NCI-H1105 treated with DMSO at 0.1 percent for 48 hours (cell line): ENCODE data around the gene LRP4.

Experiments used
- DNase-seq: peaks from one replicate; lab custom pipeline; 2025; lab: John Stamatoyannopoulos, UW

The LRP4 gene

DNA sequence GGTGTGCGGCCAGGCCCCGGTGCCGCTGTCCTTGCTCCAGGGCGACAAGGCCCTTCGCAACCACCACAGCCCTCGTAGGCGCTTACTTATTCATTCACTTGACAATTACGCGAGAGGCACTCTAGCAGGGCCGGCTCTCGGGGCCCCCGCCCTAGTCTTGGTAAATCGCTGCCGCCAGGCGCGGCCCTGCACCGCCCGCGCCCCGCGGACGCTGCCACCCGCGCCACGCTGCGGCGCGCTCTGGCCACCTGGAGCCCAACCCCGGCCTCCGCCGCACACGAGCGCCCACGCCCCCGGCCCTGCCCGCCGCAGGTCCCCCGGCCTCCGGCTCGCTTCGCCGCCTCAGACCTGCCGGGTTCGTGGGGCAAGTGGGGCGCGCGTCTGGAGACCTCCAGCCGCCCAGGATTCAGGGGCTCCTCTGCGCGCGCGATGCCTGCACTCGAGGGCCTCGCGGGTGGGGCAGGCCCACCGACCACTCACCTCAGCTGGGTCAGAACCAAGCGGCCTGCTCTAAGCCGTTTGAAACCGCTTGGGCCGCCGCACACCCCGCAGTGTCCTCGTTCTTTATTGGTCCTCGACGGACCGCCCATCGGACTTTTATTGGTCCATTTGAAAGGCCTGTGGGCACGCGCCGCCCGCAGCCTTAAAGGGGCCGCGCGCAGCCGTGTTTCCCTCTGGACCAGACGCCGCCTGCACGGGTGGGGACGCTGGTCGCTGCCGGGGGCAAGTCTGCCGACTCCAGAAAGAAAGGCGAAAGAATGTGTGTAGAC, 72.4 kb downstream of the LRP4 start, which contains the start of gene CKAP5:
Gene CKAP5 (minus strand): TSS at position 541 of the 770 bp plus-strand sequence. CDS start 25,049 bp downstream, outside the sequence.
- peak; percentile 93 for DNase-seq

DNA sequence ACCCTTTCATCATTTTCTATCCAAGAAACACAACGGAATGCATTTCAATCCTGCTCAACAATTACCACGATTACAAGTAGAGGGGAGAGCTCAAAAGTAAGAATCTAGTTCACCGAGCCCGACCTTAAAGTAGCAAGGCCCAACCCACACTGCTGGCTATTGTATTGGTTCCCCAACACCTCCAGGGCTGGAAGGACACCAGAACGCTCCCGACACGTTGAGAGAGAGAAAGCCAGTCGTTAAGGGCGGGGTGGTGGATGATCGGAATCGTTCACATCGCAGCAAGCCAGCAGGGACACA, 73.0 kb downstream of the LRP4 start:
- peak; percentile 46 for DNase-seq

DNA sequence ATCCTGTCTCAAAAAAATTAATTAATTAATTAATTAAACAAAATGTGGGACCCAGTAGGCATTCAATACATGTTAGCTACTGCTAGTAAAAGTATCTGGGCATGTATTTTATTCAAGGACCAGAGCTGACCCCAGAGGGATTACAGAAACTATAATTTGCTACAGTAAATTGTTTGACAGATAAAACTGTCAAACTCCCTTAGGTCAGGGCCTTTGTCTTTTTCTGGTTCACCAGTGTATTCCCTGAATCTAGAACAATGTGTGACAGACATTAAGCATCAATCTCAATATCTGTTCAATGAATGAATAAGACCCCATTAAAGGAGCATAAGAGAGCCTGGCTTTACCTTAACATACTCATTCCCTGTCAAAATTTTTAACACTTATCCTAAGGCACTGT, 78.2 kb downstream of the LRP4 start:
- DNase-seq: no peak

DNA sequence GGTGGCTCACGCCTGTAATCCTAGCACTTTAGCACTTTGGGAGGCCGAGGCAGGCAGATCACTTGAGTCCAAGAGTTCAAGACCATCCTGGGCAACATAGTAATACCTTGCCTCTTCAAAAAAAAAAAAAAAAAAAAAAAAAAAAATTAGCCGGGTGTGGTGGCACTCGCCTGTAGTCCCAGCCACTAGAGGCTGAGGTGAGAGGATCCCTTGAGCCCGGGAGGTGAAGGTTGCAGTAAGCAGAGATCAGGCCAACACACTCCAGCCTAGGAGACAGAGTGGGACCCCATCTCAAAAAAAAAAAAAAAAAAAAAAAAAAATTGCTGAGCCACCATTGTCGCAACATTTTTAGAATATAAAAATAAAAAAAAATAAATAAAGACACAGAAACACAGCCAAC, 79.8 kb downstream of the LRP4 start:
- DNase-seq: no peak

DNA sequence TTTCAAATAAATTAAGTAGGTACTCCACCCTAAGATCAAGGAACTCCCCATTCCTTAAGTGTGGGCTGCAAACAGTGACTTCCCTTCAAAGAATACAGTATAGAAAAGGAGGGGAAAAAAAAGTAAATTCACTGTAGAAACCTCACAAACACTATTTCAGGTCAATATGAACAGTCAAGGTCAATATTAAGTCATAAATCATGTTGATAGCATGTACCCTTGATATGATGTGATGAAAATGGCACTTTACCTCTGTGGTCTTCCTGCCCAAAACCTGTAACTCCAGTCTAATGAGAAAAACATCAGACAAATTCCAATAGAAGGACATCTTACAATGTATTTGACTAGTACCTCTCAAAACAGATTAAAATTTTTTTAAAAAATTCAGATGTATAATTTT, 80.5 kb downstream of the LRP4 start:
- no peak for DNase-seq

DNA sequence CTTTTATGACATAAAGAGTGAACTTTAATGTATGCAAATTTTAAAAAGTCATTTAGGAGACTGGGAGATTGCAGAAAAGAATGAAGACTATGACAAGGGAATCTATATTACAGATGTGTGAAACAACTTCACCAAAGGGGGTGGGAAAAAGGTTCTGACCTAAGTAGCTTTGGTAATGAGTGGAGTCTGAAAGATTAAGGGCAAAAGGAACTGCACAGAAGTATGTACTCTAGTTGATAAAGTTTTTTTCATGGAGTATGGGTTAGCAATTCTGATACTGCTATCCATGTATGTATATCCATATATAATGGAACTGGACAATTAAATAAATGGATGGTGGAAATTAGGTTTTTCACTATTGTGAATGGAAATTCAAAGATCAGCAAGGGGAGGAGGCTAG, 81.5 kb downstream of the LRP4 start:
- DNase-seq: no peak

DNA sequence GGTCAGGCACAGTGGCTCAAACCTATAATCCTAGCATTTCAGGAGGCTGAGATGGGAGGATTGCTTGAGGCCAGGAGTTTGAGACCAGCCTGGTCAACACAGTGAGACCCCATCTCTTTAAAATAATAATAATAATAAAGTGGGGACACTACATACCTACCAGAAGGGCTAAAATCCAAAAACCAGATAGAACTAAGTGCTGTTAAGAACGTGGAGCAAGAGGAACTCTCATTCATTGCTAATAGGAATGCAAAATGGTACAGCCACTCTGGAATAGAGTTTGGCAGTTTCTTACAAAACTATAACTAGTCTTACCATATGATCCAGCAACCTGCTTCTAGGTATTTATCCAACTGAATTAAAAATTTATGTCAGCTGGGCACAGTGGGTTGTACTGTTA, 81.9 kb downstream of the LRP4 start:
- DNase-seq: no peak

DNA sequence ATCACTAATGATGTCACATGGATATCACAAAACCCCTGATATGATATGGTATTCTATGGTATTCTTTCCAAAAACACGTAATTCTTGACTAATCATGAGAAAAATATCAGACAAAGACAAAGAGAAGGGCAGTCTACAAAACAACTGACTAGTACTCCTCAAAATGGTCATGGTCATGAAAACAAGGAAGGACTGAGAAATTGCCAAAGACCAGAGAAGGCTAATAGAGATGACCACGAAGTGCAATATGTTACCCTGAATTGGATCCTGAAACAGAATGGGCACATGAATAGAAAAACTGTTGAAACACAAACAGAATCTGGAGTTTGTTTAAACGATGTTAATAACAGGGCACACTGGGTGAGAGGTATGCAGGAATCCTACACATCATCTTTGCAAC, 82.5 kb downstream of the LRP4 start:
- no peak for DNase-seq

DNA sequence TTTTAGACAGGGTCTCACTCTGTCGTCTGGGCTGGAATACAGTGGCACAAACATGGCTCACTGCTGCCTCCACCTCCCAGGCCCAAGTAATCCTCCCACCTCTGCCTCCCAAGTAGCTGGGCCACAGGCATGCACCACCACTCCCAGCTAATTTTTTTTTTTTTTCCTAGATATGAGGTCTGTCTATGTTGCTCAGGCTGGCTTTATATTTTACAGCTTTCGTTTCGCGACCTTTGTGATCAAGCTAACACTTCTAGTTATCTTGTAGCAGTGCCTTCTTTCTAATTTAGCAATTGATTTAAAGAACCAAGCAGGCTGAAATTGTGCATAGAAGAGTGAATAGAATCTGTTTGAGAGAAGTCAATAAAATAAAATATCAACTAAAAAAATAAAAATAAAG, 83.5 kb downstream of the LRP4 start:
- DNase-seq: no peak

DNA sequence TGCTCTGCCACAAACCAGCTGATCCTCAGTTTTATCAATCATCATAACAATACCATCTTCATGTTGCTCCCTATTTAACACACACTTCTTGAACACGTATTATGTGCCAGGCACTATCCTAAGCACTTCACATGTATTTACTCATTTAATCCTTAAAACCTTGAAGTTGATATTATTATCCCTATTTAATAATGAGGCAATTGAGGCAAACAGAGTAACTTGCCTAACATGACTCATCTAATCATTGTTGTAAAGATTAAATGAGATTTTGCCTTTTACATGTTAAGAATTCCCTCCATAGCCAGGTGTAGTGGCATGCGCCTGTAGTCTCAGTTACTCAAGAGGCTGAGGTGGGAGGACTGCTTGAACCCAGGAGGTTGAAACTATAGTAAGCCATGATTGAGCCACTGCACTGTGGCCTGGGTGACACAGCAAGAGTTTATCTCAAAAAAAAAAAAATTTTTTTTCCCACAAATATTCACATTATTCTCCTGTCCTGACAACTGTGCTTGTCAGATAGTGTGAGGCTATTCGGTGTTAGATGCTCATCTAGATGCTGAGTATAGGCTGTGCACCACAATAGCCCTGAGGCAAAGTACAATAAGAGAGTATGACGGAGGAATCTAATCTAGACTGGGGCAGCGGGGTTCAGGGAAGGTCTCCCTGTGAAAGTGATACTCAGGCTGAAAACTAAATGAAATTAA, 85.7 kb downstream of the LRP4 start:
- no peak for DNase-seq

DNA sequence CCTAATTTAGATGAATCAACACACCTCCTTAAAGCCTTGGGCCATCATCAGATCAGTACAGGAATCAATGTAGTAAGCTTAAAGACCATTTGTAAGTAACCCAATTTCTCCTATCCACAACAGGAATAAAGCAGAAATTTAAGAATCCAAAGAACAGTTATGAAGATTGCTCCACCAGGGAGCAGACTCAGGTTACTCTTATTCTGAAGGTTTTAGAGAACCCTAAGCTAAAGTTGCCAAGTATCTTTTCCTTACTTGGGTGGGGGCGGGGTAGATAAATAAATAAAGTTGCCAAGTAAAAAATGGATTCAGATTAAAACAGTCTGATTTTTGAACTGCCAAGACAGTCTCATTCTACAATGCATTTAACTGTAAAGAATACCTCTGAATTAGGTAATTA, 90.4 kb downstream of the LRP4 start:
- DNase-seq: no peak

DNA sequence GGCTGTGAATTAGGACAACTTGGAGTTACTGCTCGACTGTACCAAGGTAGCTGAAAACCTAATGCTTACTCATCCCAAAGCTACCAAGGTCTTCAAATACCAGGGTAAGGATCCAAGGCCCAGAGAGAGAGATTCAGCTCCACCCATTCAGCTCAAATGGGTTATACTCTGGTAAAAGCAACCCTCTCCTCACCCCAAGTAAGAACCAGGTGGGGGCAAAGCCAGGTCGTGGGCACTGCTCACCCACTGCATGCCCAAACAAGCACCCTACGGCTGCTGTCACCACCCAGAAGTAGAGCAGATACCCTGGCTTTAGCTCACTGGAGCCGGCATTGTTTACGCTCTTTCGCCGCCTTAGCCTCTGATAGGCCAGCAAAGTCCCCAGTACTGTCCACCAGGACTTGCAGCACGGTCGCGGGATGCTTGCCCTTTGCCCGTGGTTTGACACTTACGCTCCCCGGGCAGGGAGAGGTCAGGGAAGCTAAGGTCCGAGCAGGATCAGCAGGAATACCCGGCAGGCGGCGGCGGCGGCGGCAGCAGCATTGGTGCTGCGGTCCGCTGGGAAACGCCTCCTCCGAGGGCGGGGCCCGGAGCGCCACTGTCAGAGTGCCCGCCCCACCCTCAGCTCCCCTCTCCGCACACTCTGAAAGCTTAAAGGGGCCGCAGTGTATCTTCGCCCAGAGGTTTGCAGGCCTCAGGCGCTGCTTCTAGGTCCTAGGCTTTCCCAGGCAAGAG, 91.9 kb downstream of the LRP4 start:
- peak; percentile 79 for DNase-seq

DNA sequence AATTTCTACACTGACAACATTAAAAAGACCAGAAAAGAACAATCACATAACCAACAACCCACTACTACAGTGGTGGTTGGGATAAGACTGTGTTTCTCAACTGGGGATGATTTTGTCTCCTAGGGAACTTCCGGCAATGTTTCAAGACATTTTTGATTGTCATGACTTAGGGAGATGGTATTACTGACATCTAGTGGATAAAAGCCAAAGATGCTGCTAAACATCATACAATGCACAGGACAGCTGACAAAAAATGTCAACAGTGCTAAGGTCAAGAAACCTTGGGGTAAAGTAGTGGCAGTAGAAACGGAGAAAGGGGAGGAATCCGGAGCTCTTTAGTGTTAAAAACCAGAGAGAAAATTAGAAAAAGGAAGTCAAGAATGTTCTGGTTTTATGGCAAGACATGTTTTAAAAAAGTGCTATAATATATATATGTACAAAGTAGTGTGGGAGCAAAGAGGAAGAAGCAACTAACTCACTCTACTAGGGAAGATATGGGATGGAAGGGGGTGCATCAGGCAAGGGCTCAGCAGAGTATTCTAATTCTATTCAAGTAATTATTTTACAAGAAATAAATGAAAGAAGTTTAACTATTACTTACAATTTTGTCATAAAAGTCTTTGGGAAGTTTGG, 109.4 kb downstream of the LRP4 start:
- peak; percentile 12 for DNase-seq
